HG02610 (cell line): ENCODE measurements around the gene MMAA.
A peak's percentile ranks its signal among the peaks of the same experiment; 100 is the strongest.

Experiments
- ATAC-seq: cut with Tn5 transposase; IDR thresholded peaks from one replicate; pipeline ENCODE4 v1.9.1; 2021; ENCODE audit warnings: mild to moderate bottlenecking, moderate library complexity; ENCODE audit not compliant: unreplicated experiment

MMAA gene

DNA sequence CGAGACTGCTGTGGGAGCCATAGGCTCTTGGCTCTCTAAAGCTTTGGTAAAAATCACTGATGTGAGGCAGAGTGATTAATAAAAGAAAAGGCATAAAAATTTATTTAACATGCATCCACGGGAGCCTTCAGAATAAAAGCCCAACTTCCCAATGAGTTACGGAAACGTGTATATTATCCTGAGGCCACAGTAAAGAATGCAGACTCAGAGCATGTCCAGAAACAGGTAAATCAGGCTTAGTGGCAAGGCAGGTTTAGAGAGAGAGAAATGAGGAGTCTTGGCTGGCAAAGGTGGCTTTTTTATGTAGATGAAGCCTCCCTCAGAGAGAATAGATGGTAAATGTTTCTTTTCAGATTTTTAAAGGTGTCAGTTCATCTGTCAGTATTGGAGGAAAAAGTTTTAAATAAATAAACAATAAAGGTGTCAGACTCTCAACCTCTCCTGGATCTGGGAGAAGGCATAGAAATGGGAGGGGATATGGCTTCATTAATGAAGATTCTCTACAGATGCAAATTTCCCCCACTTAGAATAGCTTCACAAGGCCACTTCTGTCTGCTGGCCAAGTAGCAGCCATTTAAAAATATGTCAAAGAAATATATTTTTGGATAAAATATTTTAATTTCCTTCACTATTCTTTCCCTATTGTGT is 84.8 kb downstream of the MMAA start:
- ATAC-seq = no peak

DNA sequence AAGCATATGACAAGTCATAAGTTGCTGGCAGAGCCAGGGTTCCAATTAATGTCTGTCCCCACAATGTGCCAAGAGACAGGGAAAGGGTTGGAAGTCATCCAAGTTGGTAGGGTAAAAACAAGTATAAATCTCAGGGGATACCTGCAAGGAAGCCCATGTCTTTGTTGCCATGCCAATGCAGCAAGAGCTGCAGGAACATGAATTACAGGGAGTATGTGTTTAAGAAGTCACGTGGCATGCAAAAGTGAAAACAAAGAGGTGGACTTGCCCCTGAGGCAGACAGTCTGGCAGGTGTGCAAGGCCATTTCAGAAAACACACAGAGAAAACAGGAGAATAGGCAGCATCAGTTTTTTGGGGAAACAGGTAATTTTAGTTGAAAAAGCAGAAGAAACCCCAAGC is 90.2 kb downstream of the MMAA start:
- ATAC-seq = peak; percentile 8
